NB4 (cell line): ENCODE measurements around the gene CD48.
A peak's percentile ranks its signal among the peaks of the same experiment; 100 is the strongest.

Experiments used
- DNase-seq: peaks from one replicate; pipeline ENCODE4 v3.0.0; 2010; ENCODE audit warnings: low read depth
- H3K4me3 ChIP-seq: one replicate; pipeline ENCODE4 v1.5.1; 2011; ENCODE audit warnings: mild to moderate bottlenecking, low read depth, low read length, moderate library complexity
- CTCF ChIP-seq: IDR thresholded peaks from one replicate; pipeline ENCODE4 v1.5.1; 2012; ENCODE audit warnings: low read depth, low read length
- MAX ChIP-seq: IDR thresholded peaks from 2 replicates; pipeline ENCODE4 v1.6.1; 2011; ENCODE audit warnings: low read depth, low read length
- MYC ChIP-seq: IDR thresholded peaks from 2 replicates; pipeline ENCODE4 v1.6.1; 2011; ENCODE audit warnings: low read depth, low read length
- POLR2A ChIP-seq: IDR thresholded peaks from 2 replicates; pipeline ENCODE4 v1.6.1; 2011; ENCODE audit warnings: mild to moderate bottlenecking; ENCODE audit not compliant: insufficient read length; ENCODE audit errors: extremely low read depth

CD48 gene

DNA sequence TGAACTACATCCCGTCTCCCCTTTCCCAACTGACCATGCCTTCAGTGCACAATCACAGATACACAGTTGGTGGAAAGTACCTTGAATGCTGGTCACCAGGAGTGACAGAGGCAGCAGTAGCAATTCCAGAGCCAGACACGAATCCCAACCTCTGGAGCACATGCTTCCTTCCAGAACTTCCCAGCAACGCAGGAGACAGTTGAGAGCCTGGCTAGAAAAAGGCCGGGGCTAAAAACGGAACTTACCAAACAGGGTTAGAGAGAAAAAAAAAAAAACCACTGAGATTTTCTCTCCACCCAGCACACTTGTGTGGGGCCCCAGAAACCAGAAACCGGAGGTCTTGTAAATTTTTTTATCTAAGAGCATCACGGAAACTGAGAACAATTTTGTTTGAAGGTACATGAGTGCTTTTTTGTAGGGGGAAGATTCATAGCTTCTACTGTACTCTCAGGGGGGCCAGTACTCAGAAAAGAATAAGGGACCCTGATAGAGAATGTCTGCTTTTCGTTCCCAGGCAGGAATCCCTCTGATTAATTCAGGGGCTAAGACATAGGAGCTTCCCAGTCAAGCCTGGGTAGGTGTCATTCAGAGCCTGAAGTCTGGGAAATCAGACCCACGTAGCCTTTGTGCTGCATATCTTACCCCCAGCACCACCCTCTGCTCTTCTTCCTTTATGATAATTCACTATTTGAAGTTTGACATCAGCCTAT lies at the start of gene CD48:
TSS of gene CD48 (minus strand) at position 221 of the 710 bp plus-strand sequence. CDS start at position 162, 59 bp downstream.
- TF ChIP-seq MYC (0 out of 2 replicates have a peak, but pooled peaks have one; percentile 18), MAX (no peak)
- H3K4me3 ChIP-seq, result peak within 1 kb of the TSS; percentile 40
- peak; percentile 78 for DNase-seq

DNA sequence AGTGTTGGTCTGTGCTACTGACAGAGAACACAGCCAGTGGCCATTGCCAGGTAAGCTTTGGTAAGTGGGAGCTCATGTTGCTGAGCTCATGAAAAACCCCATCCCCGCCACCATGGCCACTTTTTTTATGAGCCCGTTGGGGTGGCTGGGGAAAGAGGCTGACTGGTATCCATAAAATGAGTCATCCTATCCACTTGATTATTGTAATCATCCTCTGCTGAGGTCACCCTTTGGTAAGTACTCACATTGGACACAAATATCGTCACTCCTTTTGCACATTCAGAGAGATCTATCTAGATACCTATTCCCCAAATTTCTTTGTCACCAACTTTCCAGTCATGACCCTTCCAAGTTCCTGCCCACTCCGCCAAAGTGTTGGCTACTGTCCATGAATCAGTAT lies 49.4 kb upstream of the CD48 start:
- no peak for DNase-seq
- no peak overlapping the region for H3K4me3 ChIP-seq
- TF ChIP-seq POLR2A, result no peak
- no peak for TF ChIP-seq CTCF
- TF ChIP-seq MAX, result no peak
- no peak for TF ChIP-seq MYC

- no peak overlapping the region for H3K4me3 ChIP-seq
- TF ChIP-seq CTCF (no peak), POLR2A (no peak), MYC (no peak), MAX (no peak)
- DNase-seq, result no peak
Measured at GRCh38 chr1:160759740-160760139, 48.1 kb upstream of the CD48 start.

DNA sequence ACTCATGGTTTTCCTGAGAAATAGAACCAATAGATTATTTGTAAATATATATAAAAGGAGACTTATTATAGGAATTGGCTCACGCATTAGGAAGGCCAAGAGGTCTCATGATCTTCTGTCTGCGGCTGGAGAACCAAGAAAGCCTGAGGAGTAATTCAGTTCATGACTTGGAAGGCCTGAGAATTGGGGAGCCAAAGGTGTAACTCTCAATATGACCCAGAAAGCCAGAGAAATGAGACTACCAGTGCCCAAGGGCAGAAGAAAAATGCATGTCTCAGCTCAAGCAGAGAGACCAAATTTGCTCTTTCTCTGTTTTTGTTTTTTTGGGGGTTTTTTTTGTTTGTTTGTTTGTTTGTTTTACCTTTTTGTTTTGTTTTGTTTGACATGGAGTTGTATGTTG lies 46.9 kb upstream of the CD48 start:
- TF ChIP-seq MYC, result no peak
- TF ChIP-seq POLR2A, result no peak
- TF ChIP-seq MAX, result no peak
- no peak for TF ChIP-seq CTCF
- DNase-seq, result no peak
- H3K4me3 ChIP-seq, result no peak overlapping the region

DNA sequence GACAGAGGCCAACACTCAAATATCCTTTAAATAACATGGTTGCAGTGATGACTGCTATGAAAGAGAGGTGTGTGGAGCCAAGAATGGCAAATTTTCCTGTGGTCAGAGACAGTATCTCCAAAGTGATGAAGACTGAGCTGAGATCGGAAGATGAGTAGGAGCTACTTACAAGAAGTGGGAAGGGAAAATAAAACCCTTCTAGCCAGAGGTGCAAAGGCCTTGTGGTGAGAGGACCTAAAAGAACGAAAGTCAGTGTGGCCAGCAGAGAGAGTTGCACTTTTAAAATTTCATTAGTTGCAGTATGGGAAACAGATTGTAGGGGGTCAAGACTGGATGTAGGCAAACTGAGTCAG lies 45.2 kb upstream of the CD48 start:
- no peak overlapping the region for H3K4me3 ChIP-seq
- no peak for TF ChIP-seq CTCF
- no peak for TF ChIP-seq POLR2A
- TF ChIP-seq MYC, result no peak
- TF ChIP-seq MAX, result no peak
- DNase-seq, result no peak

DNA sequence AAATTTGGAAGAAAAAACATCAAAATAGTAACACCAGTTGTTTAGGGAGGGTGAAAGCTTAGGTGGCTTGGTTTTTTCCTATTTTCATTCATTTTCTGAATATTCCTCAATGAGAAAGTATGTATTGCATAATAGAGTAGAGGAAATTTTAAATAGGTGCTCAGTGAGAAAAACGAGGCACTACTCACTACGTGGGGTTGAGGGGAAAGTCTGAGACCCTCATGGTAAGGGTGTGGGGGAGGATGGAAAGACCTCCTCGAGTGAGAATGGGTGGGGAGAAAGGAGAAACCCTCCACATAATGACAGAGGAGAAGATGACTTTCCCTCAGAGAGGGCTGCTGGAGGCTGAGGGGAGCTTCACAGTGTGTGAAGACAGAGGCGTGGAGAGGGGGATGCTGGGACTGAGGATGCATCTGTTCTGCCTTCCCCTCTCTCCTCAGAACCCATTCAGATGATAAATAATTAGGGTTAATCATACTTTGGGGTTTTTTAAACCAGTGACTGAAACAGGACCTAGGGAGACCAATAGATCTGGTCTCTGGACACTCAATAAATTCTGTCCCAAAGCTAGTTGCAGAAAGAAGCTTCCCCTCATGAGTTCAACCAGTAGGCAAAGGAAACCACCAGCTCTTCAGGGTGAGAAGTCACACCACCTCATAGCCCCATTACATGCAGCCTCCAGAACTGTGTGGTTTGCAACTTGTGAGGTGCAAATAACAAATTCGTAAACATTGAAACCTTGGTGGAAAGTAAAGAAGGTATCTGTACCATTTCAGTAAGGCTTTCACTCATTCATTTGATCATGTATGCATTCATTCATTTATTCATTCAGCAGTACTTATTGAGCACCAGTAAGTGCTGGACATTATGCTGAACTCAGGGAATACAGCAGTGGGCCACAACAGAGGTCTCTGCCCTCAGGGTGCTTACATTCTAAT lies 44.6 kb upstream of the CD48 start:
- TF ChIP-seq MYC, result no peak
- no peak for TF ChIP-seq POLR2A
- no peak for TF ChIP-seq CTCF
- no peak for TF ChIP-seq MAX
- no peak for DNase-seq

More for the DNA sequence above, 44.6 kb upstream of the CD48 start:
- H3K4me3 ChIP-seq, result no peak overlapping the region
